HG03045 (cell line): Measurements from ENCODE around the gene DPYSL5.

Experiments
- ATAC-seq: cut with Tn5 transposase; IDR thresholded peaks from one replicate; pipeline ENCODE4 v1.9.1; 2021; ENCODE audit warnings: mild to moderate bottlenecking, moderate library complexity; ENCODE audit not compliant: unreplicated experiment

DPYSL5 gene

DNA sequence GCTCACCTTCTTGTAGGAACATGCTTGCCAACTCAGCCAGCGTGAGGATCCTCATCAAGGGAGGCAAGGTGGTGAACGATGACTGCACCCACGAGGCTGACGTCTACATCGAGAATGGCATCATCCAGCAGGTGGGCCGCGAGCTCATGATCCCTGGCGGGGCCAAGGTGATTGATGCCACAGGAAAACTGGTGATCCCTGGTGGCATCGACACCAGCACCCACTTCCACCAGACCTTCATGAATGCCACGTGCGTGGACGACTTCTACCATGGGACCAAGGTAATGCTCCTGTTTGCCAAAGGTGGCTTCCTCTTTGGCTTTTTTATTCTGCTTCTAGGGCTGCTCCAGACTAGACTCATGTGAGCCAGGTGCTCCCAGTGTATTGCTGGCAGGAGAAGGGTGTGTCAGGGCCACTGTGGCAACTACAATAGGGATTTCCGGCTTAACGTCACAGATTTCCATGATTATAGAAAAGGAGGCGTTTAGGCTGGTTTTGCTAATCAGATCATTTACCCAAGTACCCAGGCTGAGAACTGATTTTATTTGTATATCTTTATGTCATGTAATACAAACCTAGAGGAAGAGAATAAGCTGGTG lies 50.6 kb downstream of the DPYSL5 start:
- no peak for ATAC-seq

DNA sequence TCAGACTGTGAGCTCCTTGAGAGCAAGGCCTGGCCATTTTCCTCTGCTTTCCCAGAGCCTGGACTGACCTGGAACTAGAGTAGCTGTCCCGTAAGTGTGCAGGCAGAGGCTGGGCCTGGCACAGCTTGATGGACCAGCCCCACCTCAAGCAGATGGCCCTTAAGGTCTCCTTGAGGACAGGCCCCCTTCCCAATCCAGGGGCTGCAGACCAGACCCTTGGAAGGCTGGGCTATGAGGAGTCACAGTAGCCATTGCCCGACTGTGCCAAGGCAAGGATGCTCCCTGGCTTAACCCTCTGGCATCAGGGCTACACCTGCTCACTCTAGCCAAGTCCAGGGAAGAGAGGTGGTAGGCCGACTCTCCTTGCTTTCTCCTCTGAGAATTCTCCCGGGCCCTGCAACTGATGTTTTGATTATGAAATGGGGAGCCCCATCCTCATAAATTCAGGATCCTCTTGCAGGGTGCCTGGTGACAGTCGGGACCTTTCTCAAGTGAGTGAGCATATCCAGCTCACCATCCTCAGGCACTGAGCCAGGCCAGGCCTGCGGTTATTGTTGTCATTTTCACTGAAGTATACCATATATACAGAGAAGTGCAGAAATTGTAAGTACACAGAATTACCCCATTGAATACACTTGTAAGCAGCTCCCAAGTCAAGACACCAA lies 51.7 kb downstream of the DPYSL5 start:
- ATAC-seq = no peak

DNA sequence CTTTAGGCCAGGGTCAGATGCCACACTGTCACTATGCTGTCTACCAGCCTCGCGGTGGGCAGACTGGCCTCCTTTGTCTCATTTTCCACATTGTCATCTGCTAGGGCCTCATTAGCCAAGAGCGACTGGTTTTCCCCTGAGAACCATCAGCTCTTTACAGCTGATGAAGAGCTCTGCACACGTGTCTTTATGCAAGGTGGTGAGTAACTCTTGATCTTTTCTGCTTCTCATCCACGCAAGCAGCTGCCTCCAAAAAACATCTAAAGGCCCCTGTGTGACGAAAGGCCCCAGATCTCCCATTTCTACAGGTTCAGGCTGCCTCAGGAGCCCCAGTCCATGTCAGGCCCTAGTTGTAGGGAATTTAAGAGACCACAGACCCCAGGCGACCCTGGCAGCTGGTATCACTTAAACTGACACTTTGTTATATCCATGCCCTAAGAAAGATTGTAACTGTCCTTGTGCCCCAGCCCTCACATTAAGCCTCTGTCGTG lies 52.9 kb downstream of the DPYSL5 start:
- no peak for ATAC-seq

DNA sequence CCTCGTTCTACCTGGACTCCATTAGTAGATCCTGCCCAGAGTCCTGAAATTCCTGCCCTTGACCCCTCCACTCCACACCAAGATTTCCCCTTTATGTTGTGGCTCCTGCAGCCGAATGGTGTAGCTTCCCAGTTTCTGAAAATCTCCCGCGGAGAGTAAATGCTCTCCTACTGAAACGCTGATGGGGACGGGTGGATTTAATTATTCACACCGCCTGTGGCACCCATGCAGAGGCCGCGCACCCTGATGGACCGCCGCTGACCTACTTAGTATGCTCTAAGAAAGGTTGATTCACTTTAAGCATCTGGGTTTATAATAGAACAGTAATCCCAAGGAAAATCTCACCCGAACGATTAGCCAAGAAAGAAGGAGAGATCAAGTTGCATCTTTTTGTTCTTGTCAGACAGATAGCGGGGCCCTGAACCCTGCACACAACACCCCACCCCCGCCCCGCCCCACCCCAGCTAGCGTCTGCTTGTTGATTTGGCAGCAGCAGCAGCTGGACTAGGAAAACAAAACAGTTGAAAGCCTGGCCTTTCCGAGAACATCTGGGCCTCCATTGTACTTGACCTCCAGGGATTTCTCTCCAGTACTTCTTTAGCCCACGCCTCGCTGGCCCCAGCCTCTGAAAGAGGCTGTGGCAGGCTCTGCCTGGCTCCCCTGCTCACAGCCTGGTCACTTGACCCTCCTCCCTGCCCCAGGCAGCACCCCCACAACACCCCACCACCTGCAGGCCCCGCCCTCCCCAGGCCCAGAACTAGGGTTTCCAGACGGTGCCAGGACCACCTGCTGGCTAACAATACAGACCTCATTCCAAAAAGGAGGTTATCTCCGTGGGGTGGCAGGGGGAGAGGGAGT lies 53.6 kb downstream of the DPYSL5 start:
- ATAC-seq = no peak

DNA sequence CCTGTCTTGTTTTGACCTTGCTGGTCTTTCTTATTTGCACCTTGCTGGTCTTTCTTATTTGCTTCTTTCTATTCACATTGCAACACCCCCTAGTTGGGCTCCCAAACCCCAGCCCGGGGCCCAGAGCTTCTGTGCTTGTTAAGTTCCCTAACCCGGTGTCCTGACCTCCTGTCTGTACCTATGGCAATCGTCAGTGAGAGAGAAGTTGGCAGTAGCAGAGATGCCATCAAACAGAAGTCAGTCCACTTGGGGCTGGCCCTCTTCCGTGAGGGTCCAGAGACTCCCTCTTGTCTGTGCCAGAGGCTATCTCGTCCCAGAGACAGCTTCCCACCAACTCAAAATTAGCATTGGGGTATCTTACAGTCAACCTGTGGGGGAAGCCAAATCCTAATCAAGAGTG lies 55.7 kb downstream of the DPYSL5 start:
- no peak for ATAC-seq

DNA sequence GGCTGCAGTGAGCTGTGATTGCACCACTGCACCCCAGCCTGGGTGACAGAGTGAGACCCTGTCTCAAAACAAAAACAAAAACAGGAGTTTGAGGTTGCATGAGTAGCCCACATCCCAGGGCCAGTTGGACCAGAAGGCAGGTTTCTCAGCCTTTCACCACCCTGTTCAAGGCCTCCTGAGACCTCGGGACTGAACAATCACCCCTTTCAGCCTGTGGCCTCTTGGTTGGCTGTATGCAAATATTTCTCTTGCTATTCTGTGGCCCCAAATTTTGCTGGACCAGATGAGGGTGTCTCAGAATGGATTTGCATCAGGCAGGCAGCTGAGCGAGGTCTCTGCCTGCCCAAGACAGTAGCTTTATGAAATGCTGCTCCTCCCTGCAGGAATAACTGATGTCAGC lies 56.9 kb downstream of the DPYSL5 start:
- no peak for ATAC-seq

DNA sequence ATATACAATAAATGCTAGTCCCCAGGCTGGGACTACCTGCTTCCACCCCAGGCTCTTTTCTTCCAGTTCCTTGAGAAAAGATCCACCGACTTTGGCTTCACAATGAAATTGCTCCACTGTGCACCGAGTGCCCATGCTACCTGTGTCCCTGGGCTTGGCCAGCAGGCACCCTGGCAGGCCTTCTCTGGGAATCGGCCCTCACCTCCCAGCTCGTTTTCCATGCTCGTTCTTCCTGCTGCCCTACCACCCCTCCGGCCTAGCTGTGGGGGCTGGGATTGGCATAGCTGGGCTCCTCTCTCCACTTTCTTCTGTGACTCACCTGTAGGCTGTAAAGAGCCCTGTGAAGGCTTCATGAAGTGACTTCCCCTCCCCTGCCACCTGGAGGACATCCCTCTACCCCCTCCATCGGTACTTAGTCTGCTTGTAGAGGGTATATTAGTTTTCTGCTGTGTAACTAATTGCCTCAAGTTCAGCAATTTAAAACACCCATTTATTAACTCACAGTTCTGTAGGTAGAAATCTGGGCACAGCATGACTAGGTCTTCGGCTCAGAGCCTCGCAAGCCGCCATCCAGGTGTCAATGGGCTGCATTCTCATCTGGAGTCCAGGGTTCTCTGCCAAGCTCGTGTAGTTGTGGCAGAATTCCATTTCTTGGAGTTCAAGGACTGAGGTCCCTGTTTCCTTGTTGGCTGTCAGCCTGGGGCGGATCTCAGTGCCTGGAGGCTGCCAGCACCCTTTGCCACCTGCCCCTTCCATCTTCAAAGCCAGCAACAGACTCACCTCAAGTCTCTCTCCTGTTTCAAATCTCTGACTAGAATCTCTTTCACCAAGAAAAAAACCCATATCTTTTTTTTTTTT lies 57.6 kb downstream of the DPYSL5 start:
- ATAC-seq = no peak

DNA sequence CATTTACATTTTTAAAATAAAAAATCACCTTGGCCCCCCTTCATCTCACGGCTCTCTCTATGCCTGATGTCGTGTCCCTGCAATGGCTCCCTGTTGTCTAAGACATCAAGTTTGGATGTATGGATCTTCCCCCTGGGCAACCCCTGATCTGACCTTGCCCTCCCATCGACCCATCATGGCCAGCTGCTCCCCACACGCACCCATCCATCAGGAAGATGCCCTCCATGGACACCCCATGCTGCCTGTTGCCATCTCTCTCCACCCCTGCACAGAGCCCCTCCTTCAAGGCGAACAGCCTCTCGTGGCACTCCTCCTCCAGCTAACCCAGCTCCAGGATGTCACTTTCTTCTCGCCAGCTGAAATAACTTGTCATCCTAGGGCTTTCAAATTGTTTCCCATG lies 59.5 kb downstream of the DPYSL5 start:
- ATAC-seq = no peak

DNA sequence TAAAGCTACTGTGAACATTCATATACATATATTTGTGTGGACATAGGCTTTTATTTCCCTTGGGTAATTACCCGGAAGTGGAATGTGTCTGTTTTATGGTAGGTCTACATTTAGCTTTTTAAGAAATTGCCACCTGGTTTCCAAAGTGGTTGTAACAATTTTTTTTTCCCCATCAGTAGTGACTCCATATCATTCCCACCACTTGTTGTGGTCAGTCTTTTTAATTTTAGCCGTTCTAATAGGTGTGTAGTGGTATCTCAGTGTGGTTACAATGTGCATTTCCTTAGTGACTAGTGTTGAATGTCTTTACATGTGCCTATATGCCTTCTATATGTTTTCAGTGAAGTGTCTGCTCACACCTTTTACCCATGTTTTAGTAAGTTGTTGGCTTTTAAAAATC lies 62.2 kb downstream of the DPYSL5 start:
- no peak for ATAC-seq

DNA sequence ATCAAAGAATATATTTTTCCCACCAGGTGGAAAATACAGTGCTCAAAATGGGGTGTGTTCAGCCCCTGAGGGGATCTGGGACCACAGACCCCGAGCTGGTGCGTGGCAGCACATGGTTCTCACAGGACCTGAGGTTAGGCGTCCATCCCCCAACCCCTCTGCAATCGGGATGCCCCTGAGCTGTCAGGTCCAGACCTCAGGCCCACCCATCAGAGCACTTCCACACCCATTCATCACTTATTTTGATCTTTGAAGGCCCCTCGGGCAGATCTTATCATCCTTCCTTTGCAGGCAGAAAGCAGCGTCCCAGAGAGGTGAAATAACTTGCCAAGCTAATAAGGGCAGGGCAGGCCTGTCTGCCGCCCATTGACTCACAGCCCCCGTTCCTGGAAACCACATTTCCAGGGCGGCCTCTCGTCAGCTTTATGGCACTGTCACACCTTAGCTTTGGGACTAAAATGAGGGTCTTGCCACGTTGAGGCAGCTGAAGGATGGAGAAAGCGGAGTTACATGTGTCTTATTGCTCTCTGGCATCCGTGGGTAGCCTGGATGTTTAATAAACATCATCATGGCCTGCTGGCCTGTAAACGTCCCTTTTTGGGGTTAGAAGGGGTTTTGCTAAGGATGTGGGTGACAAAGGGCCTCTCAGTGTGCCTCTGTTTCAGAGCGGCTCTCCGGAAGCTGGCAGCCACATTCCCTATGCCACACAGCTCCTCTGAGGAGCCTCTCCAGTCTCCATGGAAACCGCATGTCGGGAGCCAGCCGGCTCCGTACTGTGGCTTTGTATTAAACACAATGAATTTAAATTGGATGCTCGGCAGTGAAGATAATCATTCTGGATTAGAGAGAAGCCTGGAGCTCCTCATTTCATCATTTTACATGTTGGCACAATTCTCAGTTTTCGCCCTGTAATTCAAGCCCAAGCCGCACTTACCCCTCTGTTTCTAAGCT lies 64.3 kb downstream of the DPYSL5 start:
- no peak for ATAC-seq

DNA sequence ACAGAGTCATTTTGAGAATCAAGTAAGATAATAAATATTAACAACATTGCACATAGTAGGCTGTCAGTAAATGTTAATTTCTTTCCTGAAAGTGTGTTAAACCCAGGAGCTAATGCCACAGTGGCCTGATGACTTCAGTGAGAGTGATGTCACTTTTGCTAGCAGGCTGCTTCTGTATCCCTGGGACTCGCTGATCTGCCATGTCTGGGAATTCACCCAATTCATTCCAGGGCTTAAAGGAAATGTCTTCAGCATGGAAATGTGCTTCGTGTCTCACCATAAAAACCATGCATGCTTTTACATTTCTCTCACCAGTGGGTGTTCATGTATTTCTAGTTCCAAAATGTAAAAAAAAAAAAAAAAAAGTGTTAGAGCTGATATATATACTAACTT lies 65.7 kb downstream of the DPYSL5 start:
- ATAC-seq = no peak

DNA sequence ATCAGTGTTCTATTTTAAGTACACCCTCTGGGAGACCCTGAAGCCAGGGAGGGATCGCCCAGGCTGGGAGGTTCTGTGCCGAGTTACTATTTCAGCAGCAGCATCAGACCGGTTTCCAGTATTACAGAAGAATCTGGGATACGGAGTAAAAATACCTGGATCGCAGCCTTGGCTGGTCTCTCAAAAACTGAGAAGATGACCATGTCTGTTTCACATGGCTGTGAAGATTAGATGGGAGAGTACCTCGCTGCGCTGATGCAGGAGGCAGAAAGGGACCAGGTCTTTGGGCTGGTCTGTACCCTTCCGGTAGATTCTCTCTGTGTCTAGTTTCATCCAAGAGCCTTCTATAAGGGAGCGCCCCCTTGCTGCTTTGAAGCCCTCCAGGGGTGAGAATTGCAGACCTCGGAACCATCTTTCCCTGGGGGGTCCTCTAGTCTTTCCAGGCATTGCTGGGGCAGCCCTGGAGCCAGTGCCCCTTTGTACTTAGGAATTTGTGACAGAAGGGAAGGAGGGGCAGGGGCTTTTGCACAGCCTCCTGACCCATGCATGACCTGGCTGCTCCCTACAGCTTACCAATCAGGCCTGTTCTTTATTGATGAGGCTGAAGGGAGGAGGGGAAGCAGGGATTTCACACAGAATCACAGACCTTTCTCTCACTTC lies 66.2 kb downstream of the DPYSL5 start:
- ATAC-seq = no peak

DNA sequence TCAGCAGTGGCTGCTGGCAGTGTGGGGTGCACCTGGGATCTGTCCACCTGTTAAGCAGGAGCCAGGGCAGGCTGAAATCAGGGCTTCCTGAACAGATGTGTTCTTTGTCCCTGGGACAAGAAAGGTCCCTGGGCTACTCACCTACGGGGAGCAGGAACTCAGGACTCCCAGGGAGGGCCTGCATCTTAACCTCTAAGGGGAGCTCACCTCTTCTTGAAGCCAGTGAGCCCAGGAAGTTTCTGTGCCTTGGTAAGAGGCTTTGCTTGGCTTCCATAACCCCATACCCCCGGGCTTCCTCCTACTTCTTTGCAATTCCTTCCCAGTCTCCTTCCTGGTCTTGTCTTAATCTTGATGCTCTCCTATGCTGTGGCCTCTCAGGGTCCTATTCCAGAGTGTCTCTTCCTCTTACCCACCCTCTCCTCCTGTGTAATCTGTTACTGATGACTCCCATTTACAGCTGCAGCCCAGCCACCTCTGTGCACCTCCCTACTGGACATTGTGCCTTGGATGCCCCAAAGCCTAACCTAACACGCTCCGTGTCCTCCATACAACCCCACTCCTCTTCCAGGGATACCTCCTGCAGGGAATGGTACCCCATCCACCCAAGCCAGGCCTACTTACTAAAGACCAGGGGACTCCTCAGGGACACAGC lies 66.9 kb downstream of the DPYSL5 start:
- ATAC-seq = no peak

DNA sequence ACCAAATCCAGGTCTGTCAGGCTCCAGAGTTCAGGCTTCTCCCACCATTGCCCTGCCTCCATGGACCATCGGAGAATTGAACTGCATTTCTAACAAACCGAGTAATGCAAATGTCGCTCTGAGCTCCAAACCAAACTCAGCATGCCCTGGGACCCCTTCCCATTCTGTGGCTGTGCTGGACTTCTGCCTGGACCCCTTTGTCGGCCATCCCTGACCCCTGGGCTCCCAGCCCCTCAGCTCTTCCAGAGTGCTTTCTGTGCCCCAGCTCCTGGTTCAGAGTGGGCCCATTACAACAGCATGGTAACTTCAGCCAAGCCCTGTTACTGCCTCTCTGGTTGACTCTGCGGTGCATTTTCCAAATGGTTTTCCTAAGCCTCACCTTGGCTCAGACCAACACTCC lies 67.4 kb downstream of the DPYSL5 start:
- ATAC-seq = no peak

DNA sequence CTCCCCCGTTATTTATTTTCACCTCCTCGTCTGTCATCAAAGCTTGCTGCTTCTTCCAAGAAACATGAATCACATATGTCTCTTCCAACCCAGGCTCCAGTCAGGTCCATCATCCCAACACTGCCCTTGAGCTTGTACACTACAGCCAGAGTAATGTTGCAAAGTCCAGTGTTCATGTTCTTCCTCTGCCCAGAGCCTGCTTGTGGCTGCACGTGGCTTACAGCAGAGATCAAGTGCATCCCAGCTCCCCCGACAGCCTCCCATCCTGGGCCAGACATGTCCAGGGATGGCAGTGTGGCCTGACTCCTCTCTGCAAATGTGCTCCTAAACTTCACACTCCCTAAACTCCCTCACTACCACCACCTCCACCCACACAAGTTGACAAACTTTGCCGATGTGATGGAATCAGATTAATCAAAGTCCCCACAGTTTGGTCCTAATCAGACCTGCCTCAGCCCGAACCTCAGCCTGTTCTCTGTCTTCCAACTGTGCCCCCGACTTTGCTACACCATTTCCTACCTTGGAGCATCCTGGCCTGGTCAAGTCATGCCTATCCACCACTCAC lies 68.3 kb downstream of the DPYSL5 start:
- ATAC-seq = no peak

DNA sequence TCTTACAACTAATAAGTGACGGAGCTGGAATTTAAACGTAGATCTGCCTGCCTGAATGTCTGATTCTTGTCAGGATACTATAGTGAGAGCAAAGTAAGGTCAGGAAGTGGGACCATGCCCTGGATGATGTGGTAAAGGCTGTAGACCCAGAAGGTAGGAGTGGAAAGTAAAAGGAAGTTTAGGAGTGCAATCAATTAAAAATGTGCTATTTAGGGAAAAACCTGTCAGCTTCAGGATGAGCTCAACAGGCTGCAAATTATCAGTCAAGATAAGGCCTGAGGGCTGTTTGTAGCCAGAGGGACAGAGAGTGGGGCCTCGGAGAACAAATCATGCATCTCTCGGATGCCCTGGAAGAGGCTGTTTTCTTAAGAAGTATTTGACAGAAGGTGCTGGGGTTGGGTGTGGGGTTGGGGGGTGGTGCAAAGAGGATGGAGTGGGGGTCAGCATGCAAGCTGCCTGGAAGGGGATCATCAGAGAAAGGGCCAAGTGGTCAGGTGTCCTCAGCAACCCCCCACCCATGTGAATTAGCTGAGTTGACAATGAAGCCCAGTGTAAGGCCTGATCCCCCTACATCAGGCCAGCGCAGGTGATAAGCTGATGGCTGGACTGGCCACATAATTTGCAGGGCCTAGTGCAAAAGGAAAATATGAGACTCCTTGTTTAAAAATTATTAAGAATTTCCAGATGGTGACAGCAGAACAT lies 69.4 kb downstream of the DPYSL5 start:
- ATAC-seq = no peak

DNA sequence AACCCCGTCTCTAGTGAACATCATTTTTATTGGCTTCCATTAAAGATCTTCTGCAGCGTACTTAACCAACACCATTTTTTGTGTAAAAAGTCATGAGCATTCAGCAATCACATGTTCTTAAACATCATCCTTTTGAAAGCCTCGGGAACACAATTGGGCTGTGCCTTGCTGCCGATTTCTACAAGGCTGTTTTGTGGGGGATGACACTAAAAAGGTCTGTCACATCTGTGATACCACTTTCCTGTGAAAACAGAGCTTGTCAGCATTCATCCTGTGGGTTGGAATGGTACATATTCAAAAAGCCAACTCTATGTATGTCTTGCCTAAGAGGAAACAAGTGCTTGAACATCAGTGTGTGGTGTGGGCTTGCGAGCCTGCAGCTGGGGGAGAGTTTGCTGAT lies 73.4 kb downstream of the DPYSL5 start:
- ATAC-seq = no peak
